GM23248 (cell line): ENCODE measurements around the gene FAM168B.

Source experiments
- EZH2 ChIP-seq: fragments of 200-600 bp; sonication (generic); IDR thresholded peaks from 2 replicates; pipeline ENCODE4 v1.6.1; 2018; ENCODE audit warnings: antibody characterized with exemption, mild to moderate bottlenecking; ENCODE audit not compliant: insufficient read depth, poor library complexity, severe bottlenecking
- EZH2phosphoT487 ChIP-seq: fragments of 200-600 bp; sonication (generic); IDR thresholded peaks from 2 replicates; pipeline ENCODE4 v1.6.1; 2018; ENCODE audit warnings: antibody characterized with exemption, moderate library complexity, mild to moderate bottlenecking, low read depth; ENCODE audit not compliant: insufficient read depth

- TF ChIP-seq EZH2: no peak
- TF ChIP-seq EZH2phosphoT487: no peak
These were observed 48.5 kb downstream of the FAM168B start for GRCh38 chr2:131044757-131045150.
